Subcutaneous adipose tissue (tissue), 4 donors: ENCODE measurements around the gene RNFT1. TPM values are rescaled to one million over a fixed set of nuclear protein-coding genes. Genes with fewer than 3 reads are reported as not detected.

Experiments used
- total RNA-seq, 4 donors: library from RNA; depleted of rRNA; stranded (reverse); fragments of >200 nt; gene quantifications; one replicate each; pipeline ENCODE4 v1.1.0, GENCODE V29; 2016
- TF ChIP-seq, protein P1 (sequence below): fragments of 450-650 bp; IDR thresholded peaks from one replicate; pipeline ENCODE4 v1.5.1; 2016; ENCODE audit warnings: low read depth, mild to moderate bottlenecking, control low read depth, antibody characterized with exemption, moderate library complexity

Gene RNFT1, protein sequence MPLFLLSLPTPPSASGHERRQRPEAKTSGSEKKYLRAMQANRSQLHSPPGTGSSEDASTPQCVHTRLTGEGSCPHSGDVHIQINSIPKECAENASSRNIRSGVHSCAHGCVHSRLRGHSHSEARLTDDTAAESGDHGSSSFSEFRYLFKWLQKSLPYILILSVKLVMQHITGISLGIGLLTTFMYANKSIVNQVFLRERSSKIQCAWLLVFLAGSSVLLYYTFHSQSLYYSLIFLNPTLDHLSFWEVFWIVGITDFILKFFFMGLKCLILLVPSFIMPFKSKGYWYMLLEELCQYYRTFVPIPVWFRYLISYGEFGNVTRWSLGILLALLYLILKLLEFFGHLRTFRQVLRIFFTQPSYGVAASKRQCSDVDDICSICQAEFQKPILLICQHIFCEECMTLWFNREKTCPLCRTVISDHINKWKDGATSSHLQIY
- 10 to 100 TPM; 27.1 to 52.5 (median 35.1) TPM for total RNA-seq

DNA sequence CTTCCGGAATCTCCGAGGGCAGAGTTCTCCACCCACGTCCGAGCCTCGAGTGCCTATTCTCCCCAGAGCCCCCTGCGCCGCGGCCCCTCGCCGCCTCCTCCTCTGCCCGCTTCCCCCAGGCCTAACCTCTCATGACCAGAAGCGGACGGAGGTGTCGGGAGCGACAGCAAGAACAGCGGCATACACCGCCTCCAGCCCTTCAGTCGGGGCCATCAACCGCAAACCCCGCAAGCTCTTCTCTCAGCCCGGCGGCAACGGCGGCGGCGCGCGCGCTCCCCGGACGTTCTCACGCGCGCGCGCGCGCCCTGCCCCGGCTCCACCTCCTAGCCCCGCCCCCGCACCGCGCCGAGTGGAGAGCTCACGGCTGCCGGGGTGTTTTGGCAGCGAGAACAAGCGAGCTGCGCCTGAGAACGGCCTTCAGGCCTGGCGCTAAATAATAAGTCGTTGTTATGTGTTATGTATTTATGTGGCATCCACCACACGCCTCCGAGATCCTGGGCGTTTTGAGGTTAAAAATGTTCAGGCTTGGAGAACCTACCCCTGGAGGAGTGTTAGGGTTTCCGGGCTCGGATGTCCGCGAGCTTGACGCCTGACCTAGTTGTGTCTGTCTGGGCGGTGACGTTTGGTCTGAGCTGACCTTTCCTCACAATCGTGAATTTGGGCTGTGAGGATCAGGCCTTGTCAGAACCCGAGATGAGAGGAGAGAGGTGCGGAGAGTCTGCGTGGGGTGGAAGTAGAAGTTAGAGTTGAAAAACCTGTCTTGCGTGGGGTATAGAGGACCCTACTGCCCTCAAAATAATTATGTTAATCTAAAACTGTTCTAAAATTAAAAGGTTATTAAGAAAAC is at the start of gene RNFT1:
TSS of gene RNFT1 (minus strand) at position 259 of the 847 bp plus-strand sequence. CDS start at position 182, 77 bp downstream.
- TF ChIP-seq, protein P1, sequence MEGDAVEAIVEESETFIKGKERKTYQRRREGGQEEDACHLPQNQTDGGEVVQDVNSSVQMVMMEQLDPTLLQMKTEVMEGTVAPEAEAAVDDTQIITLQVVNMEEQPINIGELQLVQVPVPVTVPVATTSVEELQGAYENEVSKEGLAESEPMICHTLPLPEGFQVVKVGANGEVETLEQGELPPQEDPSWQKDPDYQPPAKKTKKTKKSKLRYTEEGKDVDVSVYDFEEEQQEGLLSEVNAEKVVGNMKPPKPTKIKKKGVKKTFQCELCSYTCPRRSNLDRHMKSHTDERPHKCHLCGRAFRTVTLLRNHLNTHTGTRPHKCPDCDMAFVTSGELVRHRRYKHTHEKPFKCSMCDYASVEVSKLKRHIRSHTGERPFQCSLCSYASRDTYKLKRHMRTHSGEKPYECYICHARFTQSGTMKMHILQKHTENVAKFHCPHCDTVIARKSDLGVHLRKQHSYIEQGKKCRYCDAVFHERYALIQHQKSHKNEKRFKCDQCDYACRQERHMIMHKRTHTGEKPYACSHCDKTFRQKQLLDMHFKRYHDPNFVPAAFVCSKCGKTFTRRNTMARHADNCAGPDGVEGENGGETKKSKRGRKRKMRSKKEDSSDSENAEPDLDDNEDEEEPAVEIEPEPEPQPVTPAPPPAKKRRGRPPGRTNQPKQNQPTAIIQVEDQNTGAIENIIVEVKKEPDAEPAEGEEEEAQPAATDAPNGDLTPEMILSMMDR: no peak

DNA sequence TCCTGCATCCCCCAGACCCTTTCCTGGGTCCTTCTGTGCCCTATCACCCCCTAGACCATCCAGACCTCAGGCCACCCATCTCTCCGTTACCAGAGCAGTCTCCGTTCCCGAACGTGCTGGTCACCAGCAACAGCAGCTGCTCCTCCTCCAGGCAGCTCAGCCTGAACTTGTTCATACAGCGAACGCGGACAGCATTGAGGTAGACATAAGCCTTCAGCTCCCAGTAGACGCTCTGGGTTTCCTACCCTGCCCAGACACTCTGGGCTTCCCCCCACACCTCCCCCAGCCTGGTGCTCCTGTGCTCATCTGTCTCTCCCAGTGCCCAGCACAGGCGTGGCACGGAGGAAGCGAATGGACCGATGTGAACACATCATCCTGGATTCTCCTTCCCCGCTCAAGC is 41.6 kb upstream of the RNFT1 start:
- TF ChIP-seq, protein P1: no peak

DNA sequence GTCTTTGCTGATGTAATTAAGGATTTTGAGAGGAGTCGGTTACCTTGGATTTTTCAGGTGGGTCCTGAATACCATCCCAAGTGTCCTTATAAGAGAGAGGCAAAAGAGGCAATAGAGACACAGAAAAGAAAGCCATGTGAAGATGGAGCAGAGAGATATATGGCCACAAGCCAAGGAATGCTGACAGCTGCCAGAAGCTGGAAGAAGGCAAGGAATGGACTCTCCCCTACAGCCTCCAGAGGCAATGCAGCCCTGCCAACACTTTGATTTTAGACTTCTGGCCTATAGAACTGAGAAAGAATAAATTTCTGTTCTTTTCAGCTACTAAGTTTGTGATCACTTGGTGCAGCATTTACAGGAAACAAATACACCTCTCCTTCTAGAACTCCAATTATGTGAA is 8.2 kb upstream of the RNFT1 start:
- TF ChIP-seq, protein P1: no peak

DNA sequence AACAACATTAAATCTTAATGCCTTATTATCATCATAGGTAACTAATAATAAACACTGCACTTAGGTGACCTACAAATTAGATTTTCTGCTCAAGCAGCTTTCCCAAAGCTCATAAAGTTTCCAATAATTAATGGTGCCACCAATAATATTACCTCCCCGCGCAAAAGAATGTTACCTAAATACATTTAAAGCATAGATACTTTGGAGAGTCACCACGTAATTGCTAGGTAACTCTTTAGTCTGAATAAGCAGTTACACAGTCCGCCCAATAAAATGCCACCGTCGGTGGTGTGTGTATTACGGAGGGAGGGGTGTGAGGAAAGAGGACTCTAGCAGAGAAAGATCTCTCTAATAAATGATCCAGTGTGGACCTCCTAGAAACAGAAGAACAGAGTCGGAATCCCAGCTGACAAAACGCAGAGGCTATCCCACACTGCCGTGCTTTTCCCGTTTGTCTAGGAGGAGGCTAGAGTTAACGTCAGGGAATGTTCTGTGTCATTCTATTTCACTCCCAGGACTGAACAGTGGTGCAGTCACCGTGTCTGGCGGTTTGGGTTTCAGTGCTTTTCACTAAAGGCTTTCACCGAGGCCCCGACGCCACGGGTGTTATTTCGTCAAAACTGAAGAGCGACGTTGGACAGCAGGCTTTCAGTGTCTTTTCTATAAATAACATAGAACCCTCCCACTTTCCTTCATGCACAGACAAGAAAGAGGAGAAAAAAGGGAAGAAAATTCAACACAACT is 630 bp downstream of the RNFT1 start:
- TF ChIP-seq, protein P1: peak; percentile 95

DNA sequence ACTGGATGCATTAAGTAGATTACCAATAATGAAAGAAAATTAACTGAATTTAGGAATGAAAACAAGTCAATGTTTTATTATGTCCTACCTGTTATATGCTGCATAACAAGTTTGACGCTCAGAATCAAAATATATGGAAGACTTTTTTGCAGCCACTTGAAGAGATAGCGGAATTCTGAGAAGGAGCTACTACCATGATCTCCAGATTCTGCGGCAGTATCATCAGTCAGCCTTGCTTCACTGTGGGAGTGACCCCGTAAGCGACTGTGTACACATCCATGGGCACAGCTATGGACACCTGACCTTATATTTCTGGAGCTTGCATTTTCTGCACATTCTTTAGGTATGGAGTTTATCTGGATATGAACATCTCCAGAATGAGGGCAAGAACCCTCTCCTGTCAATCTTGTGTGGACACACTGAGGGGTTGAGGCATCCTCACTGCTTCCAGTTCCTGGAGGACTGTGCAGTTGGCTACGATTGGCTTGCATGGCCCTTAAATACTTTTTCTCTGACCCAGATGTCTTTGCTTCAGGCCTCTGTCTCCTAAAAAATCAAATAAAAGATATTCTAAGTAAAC is 1.7 kb downstream of the RNFT1 start:
- TF ChIP-seq, protein P1: no peak

DNA sequence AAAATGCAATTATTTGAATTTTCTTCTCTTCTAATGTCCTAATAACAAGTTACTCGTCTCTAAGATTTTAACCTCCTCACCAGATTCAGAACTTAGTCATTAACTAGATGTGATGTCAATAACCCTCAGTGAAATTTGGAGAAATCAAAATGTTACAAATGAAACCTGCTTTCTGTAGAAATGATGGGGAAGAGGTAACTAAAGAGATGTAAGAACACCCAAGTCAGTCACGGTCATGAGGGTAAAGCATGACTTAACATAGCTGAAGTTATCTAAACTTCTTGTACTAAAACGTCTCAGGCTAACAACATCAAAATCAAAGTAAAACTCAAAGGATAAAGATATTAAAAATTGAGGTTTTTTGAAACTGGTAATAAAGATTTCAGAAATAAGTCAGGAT is 9.7 kb downstream of the RNFT1 start:
- TF ChIP-seq, protein P1: no peak
